K562 (cell line): ENCODE results near the gene GRIK5. TPM values are rescaled to one million over a fixed set of nuclear protein-coding genes. Genes with fewer than 3 reads are reported as not detected.

Experiments
- ATAC-seq: fragments of 200-7000 bp; cut with Tn5 transposase; 3 replicates; pipeline ENCODE4 v1.9.1; 2020; ENCODE audit warnings: moderate library complexity
- BruUV-seq: library from RNA; stranded (reverse); fragments of 400-500 nt; replicated peaks from 2 replicates; lab custom pipeline; 2021; lab: Mats Ljungman, UMichigan
- CTCF ChIA-PET: fragments of 300-600 bp; formaldehyde crosslinking; extraction: SDS; loops from one replicate; lab custom pipeline; 2021; ENCODE audit warnings: low intra/inter-chr PET ratio; lab: Yijun Ruan, JAX
- POLR2A ChIA-PET: fragments of 300-600, 350-650 bp; sonication (Branson Sonifier 250); formaldehyde crosslinking; extraction: SDS; loops from one replicate; lab custom pipeline; 2021; ENCODE audit warnings: antibody characterized with exemption, inconsistent platforms; lab: Yijun Ruan, JAX
- DNase-seq, 4 experiments: peaks; one replicate each; pipeline versions ENCODE4 v3.0.0 to v3.0.0-alpha.2; 2011 to 2018; ENCODE audit warnings: low spot score in 3 of 4, mixed read lengths in 3 of 4; ENCODE audit errors: extremely low read depth in 1 of 4
- FAIRE-seq: peaks from 2 replicates; lab custom pipeline; 2011; peaks lifted over from hg19 to GRCh38; lab: Jason Lieb, UNC
- H2AFZ ChIP-seq: 2 replicates; pipeline ENCODE4 v1.6.0; 2011; ENCODE audit warnings: low read depth, low read length, control low read depth, inconsistent platforms
- H3K27ac ChIP-seq: fragments of 200-600 bp; 3 replicates; pipeline ENCODE4 v1.8.0; 2011; ENCODE audit warnings: low read depth, mild to moderate bottlenecking, control low read depth, inconsistent platforms, low read length, moderate library complexity, mixed read lengths; ENCODE audit errors: extremely low read depth
- H3K27me3 ChIP-seq, 2 experiments: fragments of 300-600 bp in 1 of 2; 2 replicates in 1 of 2; 3 replicates in 1 of 2; pipeline versions ENCODE4 v1.6.0 to v1.8.0; 2011; ENCODE audit warnings: inconsistent platforms in 2 of 2, low read length in 2 of 2, mild to moderate bottlenecking in 1 of 2, mixed read lengths in 1 of 2, moderate library complexity in 1 of 2; ENCODE audit not compliant: control insufficient read depth in 2 of 2, insufficient read depth in 2 of 2
- H3K36me3 ChIP-seq: fragments of 300-600 bp; 3 replicates; pipeline ENCODE4 v1.8.0; 2011; ENCODE audit warnings: mild to moderate bottlenecking, low read length, inconsistent platforms; ENCODE audit not compliant: control insufficient read depth, insufficient read depth
- H3K4me1 ChIP-seq, 2 experiments: fragments of 200-600 bp in 1 of 2; replicated peaks in 1 of 2; 2 replicates in 1 of 2; 3 replicates in 1 of 2; pipeline versions ENCODE4 v1.5.1 to v1.8.0; 2011; ENCODE audit warnings: inconsistent platforms in 2 of 2, low read length in 2 of 2, mild to moderate bottlenecking in 1 of 2, mixed read lengths in 1 of 2, moderate library complexity in 1 of 2; ENCODE audit not compliant: control insufficient read depth in 2 of 2, insufficient read depth in 2 of 2
- H3K4me2 ChIP-seq: 2 replicates; pipeline ENCODE4 v1.6.1; 2011; ENCODE audit warnings: low read length, control low read depth, inconsistent platforms, mixed read lengths; ENCODE audit not compliant: insufficient read depth
- H3K4me3 ChIP-seq: fragments of 200-600 bp; sonication (generic), shearing (Covaris generic); 2 replicates; pipeline ENCODE4 v1.5.1; 2016; ENCODE audit warnings: control low read depth, inconsistent platforms
- H3K79me2 ChIP-seq: fragments of 200-600 bp; 3 replicates; pipeline ENCODE4 v1.8.0; 2011; ENCODE audit warnings: low read length, inconsistent platforms; ENCODE audit not compliant: control insufficient read depth, insufficient read depth
- H3K9ac ChIP-seq, 2 experiments: 2 replicates each; pipeline versions ENCODE4 v1.6.0 to v1.6.1; 2011; ENCODE audit warnings: low read depth in 2 of 2, low read length in 2 of 2, control low read depth in 1 of 2, inconsistent platforms in 1 of 2, mild to moderate bottlenecking in 1 of 2, mixed read lengths in 1 of 2; ENCODE audit not compliant: insufficient read depth in 1 of 2
- H3K9me1 ChIP-seq: one replicate; pipeline ENCODE4 v1.6.0; 2011; ENCODE audit warnings: inconsistent platforms, mild to moderate bottlenecking, low read length, moderate library complexity; ENCODE audit not compliant: control insufficient read depth, insufficient read depth
- H3K9me3 ChIP-seq: replicated peaks from 2 replicates; pipeline ENCODE4 v1.5.1; 2011; ENCODE audit warnings: low read depth, low read length, inconsistent platforms; ENCODE audit not compliant: control insufficient read depth, insufficient read depth
- H4K20me1 ChIP-seq: replicated peaks from 2 replicates; pipeline ENCODE4 v1.6.1; 2011; ENCODE audit warnings: low read length, inconsistent platforms, mixed read lengths; ENCODE audit not compliant: control insufficient read depth, insufficient read depth
- KDM1A ChIP-seq, 2 experiments: fragments of 450-650 bp; IDR thresholded peaks; 2 replicates each; pipeline ENCODE4 v1.6.1; 2016; ENCODE audit warnings: mild to moderate bottlenecking in 2 of 2
- NFYB ChIP-seq: IDR thresholded peaks from 2 replicates; pipeline ENCODE4 v1.6.1; 2011; ENCODE audit warnings: mild to moderate bottlenecking, moderate library complexity; ENCODE audit not compliant: insufficient read length; ENCODE audit errors: extremely low read depth
- SMARCA5 ChIP-seq: fragments of 450-650 bp; IDR thresholded peaks from 2 replicates; pipeline ENCODE4 v1.6.1; 2016
- ZNF224 ChIP-seq: sonication (generic); formaldehyde crosslinking; IDR thresholded peaks from 2 replicates; pipeline ENCODE4 v1.8.0; 2022; ENCODE audit warnings: mild to moderate bottlenecking, missing genetic modification reagents
- ZNF551 ChIP-seq: fragments of 250-450 bp; sonication (Bioruptor Pico); IDR thresholded peaks from 2 replicates; pipeline ENCODE4 v1.5.0; 2021; ENCODE audit warnings: mild to moderate bottlenecking, moderate library complexity
- WGBS: fragments of 100-300 bp; shearing (Covaris generic); methylation state at CpG from one replicate; pipeline ENCODE4 v1.1.6; 2016; ENCODE audit warnings: low coverage, mixed read lengths; ENCODE audit not compliant: insufficient coverage; ENCODE audit errors: missing lambda C conversion rate; 5-methylcytosine and 5-hydroxymethylcytosine counted together
- in situ Hi-C: fragments of 300-500 bp; cut with MboI; formaldehyde crosslinking; loops from 4 replicates; pipeline ENCODE4 v1.15.0; 2018; ENCODE audit warnings: inconsistent platforms, mixed read lengths
- intact Hi-C: fragments of 100-400 bp; cut with micrococcal nuclease; formaldehyde crosslinking; loops from 2 replicates; pipeline ENCODE4 v1.14.2; 2022
- polyA plus RNA-seq, 8 experiments: library from polyadenylated mRNA; depleted of rRNA in 4 of 8; stranded (reverse) in 5 of 8; unstranded in 3 of 8; fragments of >200 nt; fragmentation: Nextera tagmentation in 2 of 8; fragmentation: Illumina TruSeq in 1 of 8; extraction: Ambion mirVana in 2 of 8; extraction: Trizol in 1 of 8; gene quantifications; 2 replicates each; pipeline versions ENCODE4 v1.2.1 to v1.2.3, GENCODE V29; 2011 to 2014; ENCODE audit warnings: inconsistent platforms in 1 of 8, missing spikeins in 1 of 8
- total RNA-seq, 7 experiments: library from RNA; depleted of rRNA in 6 of 7; stranded (reverse); fragments of >200 nt in 6 of 7; fragmentation: Illumina TruSeq in 2 of 7; extraction: Trizol in 2 of 7; gene quantifications; 2 replicates each; pipeline versions ENCODE4 v1.2.1 to v1.2.3, GENCODE V29; 2011 to 2021; ENCODE audit warnings: low replicate concordance in 1 of 7

Gene GRIK5
- total and polyA plus RNA-seq, 9 of the 15 experiments (the other 6 are each of a cell fraction or from before 2014, with no cell fraction given) = 0.04 to 0.55 (median 0.27) TPM; not detected in 2

- WGBS = 31% methylated on average over 8 of the region's 15 CpGs
- TF ChIP-seq SMARCA5 = no peak
- peak; percentile 42 to 52; a peak in 3 of 4 replicates for TF ChIP-seq KDM1A (IDR thresholded peaks at IDR 0.05)
- TF ChIP-seq ZNF551 = no peak
- no peak for TF ChIP-seq ZNF224 (CRISPR knock-in tag)
- no peak for TF ChIP-seq NFYB
- no peak overlapping the region for H3K9ac ChIP-seq
- H3K4me1 ChIP-seq = peaks cover 0 to 27% of the 10 kb centered on the region in 2 experiments; a peak in 4 of 5 replicates
- H3K9me3 ChIP-seq = no peaks in the 10 kb centered on the region
- intact Hi-C loops (no loop called here), in situ Hi-C loops (no loop called here)
- no peaks in the 10 kb centered on the region for H3K36me3 ChIP-seq
- no peak overlapping the region for H2AFZ ChIP-seq
- FAIRE-seq = no peak
- H3K27ac ChIP-seq = no peak overlapping the region
- H3K79me2 ChIP-seq = no peaks in the 10 kb centered on the region
- H3K9me1 ChIP-seq = no peaks in the 10 kb centered on the region
- DNase-seq = no peak
- ChIA-PET CTCF (interaction anchor here (0.6 kb wide), 1 partner anchor 511 kb away, joined by 3 read pairs; no protein-coding TSS in a partner anchor), POLR2A (interaction anchor here (0.6 to 1.1 kb wide), 3 partner anchors 15 to 312 kb away, joined by 3 to 5 read pairs (median 3); no protein-coding TSS in a partner anchor)
- H3K27me3 ChIP-seq = peaks cover 4 to 18% of the 10 kb centered on the region in 2 experiments; a peak in 4 of 5 replicates
- no peak for ATAC-seq
- no TSS peak for BruUV-seq
- H3K4me3 ChIP-seq = no peak overlapping the region
- no peaks in the 10 kb centered on the region for H4K20me1 ChIP-seq
- no peak overlapping the region for H3K4me2 ChIP-seq
These were observed 26.3 kb upstream of the GRIK5 start for GRCh38 chr19:42096255-42096837.

DNA sequence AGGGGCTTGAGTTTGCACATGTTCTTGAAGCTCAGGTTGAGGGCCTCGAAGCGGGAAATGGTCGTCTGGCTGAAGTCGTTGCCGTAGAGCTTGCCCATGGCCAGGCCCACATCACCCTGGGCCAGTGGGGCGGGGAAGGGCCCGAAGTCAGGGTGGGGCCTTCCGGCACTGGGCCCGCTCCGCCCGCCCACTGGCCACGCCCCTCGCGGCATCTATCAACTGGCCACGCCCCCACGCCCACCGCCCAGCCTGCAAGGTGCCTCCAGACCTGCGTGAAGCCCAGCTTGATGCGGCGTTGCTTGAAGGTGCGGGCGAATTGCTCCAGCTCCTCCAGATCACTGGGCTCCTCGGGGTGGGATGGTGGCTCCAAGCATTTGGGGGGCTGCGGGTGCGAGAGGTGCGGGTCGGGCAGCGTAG is 25.8 kb upstream of the GRIK5 start:
- no peak overlapping the region for H3K4me3 ChIP-seq
- 0 out of 2 replicates have a peak overlapping the region, but pooled peaks have one; percentile 66 for H2AFZ ChIP-seq
- no peaks in the 10 kb centered on the region for H3K36me3 ChIP-seq
- peaks cover 2 to 18% of the 10 kb centered on the region in 2 experiments; a peak in 3 of 5 replicates for H3K27me3 ChIP-seq
- WGBS = 29% methylated on average over 13 of the region's 28 CpGs
- DNase-seq (peak; percentile 37 to 87 (median 72)), FAIRE-seq (no peak), ATAC-seq (peak; percentile 87)
- no TSS peak for BruUV-seq
- H3K9ac ChIP-seq = no peak overlapping the region; a peak in 1 of 4 replicates
- POLR2A ChIA-PET = interaction anchor here (0.6 to 1.0 kb wide), 2 partner anchors 27 to 313 kb away, joined by 3 to 5 read pairs; no protein-coding TSS in a partner anchor
- no peaks in the 10 kb centered on the region for H4K20me1 ChIP-seq
- in situ Hi-C loops (no loop called here), intact Hi-C loops (no loop called here)
- H3K9me3 ChIP-seq = no peaks in the 10 kb centered on the region
- H3K9me1 ChIP-seq = no peaks in the 10 kb centered on the region
- H3K4me2 ChIP-seq = no peak overlapping the region
- peaks cover 0 to 30% of the 10 kb centered on the region in 2 experiments; a peak in 4 of 5 replicates for H3K4me1 ChIP-seq
- CTCF ChIA-PET = no interaction called here
- no peak overlapping the region for H3K27ac ChIP-seq
- H3K79me2 ChIP-seq = no peaks in the 10 kb centered on the region
